SK-N-SH treated with all-trans-retinoic acid at 6 μM for 48 hours (cell line): ENCODE results near the gene KCNA3.
A peak's percentile ranks its signal among the peaks of the same experiment; 100 is the strongest.

Experiments used
- ATAC-seq: fragments of 200-7000 bp; cut with Tn5 transposase; 3 replicates; pipeline ENCODE4 v1.9.1; 2020; ENCODE audit warnings: mild to moderate bottlenecking, moderate library complexity
- ARNTL ChIP-seq: fragments of 450-650 bp; formaldehyde crosslinking; IDR thresholded peaks from 2 replicates; pipeline ENCODE4 v1.5.0; 2020; ENCODE audit warnings: low read depth, mild to moderate bottlenecking, moderate library complexity, borderline replicate concordance
- BACH2 ChIP-seq: fragments of 250-450 bp; sonication (Bioruptor Pico); IDR thresholded peaks from 2 replicates; pipeline ENCODE4 v1.9.0; 2021; ENCODE audit warnings: mild to moderate bottlenecking, borderline replicate concordance
- CSDC2 ChIP-seq: fragments of 250-450 bp; sonication (Bioruptor Pico); IDR thresholded peaks from 2 replicates; pipeline ENCODE4 v1.5.0; 2020; ENCODE audit warnings: mild to moderate bottlenecking, moderate library complexity
- ESRRG ChIP-seq: fragments of 250-450 bp; sonication (Bioruptor Pico); IDR thresholded peaks from 2 replicates; pipeline ENCODE4 v1.6.1; 2021; ENCODE audit warnings: mild to moderate bottlenecking
- GLIS3 ChIP-seq: fragments of 250-450 bp; sonication (Bioruptor Pico); IDR thresholded peaks from 2 replicates; pipeline ENCODE4 v1.5.0; 2020; ENCODE audit warnings: mild to moderate bottlenecking, moderate library complexity
- ISL1 ChIP-seq: fragments of 250-450 bp; sonication (Bioruptor Pico); IDR thresholded peaks from 2 replicates; pipeline ENCODE4 v2.1.2; 2022; ENCODE audit warnings: mild to moderate bottlenecking, moderate library complexity
- OSR1 ChIP-seq: fragments of 250-450 bp; sonication (Bioruptor Pico); IDR thresholded peaks from 2 replicates; pipeline ENCODE4 v1.8.0; 2022; ENCODE audit warnings: moderate library complexity, mild to moderate bottlenecking, inconsistent platforms
- PPARA ChIP-seq: fragments of 250-450 bp; sonication (Bioruptor Pico); IDR thresholded peaks from 2 replicates; pipeline ENCODE4 v1.5.0; 2020; ENCODE audit warnings: mild to moderate bottlenecking, borderline replicate concordance
- TCF4 ChIP-seq: fragments of 250-450 bp; sonication (Bioruptor Pico); IDR thresholded peaks from 2 replicates; pipeline ENCODE4 v1.8.0; 2021; ENCODE audit warnings: mild to moderate bottlenecking, moderate library complexity, borderline replicate concordance
- TOX ChIP-seq: fragments of 250-450 bp; sonication (Bioruptor Pico); IDR thresholded peaks from 2 replicates; pipeline ENCODE4 v1.8.0; 2021; ENCODE audit warnings: mild to moderate bottlenecking, moderate library complexity, borderline replicate concordance
- ZC3H10 ChIP-seq: fragments of 250-450 bp; sonication (Bioruptor Pico); IDR thresholded peaks from 2 replicates; pipeline ENCODE4 v1.5.1; 2021; ENCODE audit warnings: mild to moderate bottlenecking, moderate library complexity
- ZFP3 ChIP-seq: fragments of 250-450 bp; sonication (Bioruptor Pico); IDR thresholded peaks from 2 replicates; pipeline ENCODE4 v1.5.0; 2020; ENCODE audit warnings: mild to moderate bottlenecking, moderate library complexity
- ZFP30 ChIP-seq: fragments of 450-650 bp; formaldehyde crosslinking; IDR thresholded peaks from 2 replicates; pipeline ENCODE4 v1.5.0; 2022; ENCODE audit warnings: mild to moderate bottlenecking, moderate library complexity
- ZNF565 ChIP-seq: fragments of 450-650 bp; formaldehyde crosslinking; conservative IDR thresholded peaks from 2 replicates; pipeline ENCODE4 v1.5.0; 2020; ENCODE audit warnings: low read depth, mild to moderate bottlenecking, moderate library complexity
- ZNF8 ChIP-seq: fragments of 450-650 bp; formaldehyde crosslinking; IDR thresholded peaks from 2 replicates; pipeline ENCODE4 v1.5.0; 2020; ENCODE audit warnings: mild to moderate bottlenecking, moderate library complexity
- TF ChIP-seq, protein P1 (sequence below): fragments of 250-450 bp; sonication (Bioruptor Pico); IDR thresholded peaks from 2 replicates; pipeline ENCODE4 v1.5.1; 2020; ENCODE audit warnings: low read depth, mild to moderate bottlenecking, moderate library complexity
- TF ChIP-seq, protein P2 (sequence below): fragments of 250-450 bp; sonication (Bioruptor Pico); IDR thresholded peaks from 2 replicates; pipeline ENCODE4 v1.5.1; 2021; ENCODE audit warnings: mild to moderate bottlenecking, moderate library complexity
- TF ChIP-seq, protein P3 (sequence below): fragments of 250-450 bp; sonication (Bioruptor Pico); IDR thresholded peaks from 2 replicates; pipeline ENCODE4 v1.5.0; 2020; ENCODE audit warnings: mild to moderate bottlenecking, moderate library complexity
- TF ChIP-seq, protein P4 (sequence below): fragments of 250-450 bp; sonication (Bioruptor Pico); IDR thresholded peaks from 2 replicates; pipeline ENCODE4 v1.8.0; 2021; ENCODE audit warnings: low read depth, mild to moderate bottlenecking, moderate library complexity, borderline replicate concordance
- TF ChIP-seq, protein P5 (sequence below): fragments of 250-450 bp; sonication (Bioruptor Pico); IDR thresholded peaks from 2 replicates; pipeline ENCODE4 v1.8.0; 2020; ENCODE audit warnings: mild to moderate bottlenecking, moderate library complexity, borderline replicate concordance

KCNA3 gene

DNA sequence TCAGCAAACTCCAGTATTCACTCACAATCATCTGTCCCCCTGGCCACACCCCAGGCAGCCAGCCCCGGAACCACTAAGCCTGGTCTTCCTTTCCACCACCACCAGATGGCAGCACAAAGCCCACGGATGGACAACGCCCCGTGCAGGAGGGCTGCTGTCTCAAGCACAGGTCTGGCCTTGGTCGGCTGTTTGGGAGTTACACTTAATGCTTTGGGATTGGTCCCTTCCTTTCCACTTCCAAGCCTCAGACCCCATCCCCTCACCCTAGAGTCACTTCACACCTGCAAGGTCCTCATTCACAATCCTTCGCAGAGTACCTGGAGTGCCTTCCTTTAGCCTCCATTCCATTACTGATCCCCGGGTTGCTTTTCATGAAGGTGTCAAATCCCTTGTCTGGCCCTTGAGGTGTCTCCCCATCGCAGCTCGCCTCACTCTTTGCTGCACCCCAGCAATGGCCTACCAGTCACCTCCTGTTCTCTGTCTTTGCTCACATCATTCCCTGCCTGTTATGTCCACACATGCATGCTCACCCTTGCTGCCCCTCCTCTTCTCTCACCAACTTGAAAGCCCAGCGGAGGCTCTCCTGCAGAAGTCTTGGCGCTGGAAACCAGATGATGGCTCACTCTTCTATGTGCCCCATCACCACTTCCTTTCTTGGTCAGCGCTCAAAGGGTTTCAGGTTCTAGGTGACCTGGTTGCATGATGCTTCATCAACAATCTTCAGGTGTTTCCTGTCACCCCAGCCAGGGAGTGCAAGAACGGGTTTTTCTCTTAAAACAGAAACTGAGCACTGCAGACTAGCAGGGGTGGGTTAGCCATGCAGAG, 43.7 kb downstream of the KCNA3 start:
- TF ChIP-seq ARNTL: no peak
- no peak for TF ChIP-seq CSDC2
- TF ChIP-seq, protein P1, sequence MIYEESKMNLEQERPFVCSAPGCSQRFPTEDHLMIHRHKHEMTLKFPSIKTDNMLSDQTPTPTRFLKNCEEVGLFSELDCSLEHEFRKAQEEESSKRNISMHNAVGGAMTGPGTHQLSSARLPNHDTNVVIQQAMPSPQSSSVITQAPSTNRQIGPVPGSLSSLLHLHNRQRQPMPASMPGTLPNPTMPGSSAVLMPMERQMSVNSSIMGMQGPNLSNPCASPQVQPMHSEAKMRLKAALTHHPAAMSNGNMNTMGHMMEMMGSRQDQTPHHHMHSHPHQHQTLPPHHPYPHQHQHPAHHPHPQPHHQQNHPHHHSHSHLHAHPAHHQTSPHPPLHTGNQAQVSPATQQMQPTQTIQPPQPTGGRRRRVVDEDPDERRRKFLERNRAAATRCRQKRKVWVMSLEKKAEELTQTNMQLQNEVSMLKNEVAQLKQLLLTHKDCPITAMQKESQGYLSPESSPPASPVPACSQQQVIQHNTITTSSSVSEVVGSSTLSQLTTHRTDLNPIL (CRISPR knock-in tag): no peak
- TF ChIP-seq ZC3H10 (CRISPR knock-in tag): no peak
- no peak for TF ChIP-seq TCF4 (CRISPR knock-in tag)
- no peak for TF ChIP-seq ZFP3
- TF ChIP-seq PPARA (CRISPR knock-in tag): no peak
- TF ChIP-seq, protein P2, sequence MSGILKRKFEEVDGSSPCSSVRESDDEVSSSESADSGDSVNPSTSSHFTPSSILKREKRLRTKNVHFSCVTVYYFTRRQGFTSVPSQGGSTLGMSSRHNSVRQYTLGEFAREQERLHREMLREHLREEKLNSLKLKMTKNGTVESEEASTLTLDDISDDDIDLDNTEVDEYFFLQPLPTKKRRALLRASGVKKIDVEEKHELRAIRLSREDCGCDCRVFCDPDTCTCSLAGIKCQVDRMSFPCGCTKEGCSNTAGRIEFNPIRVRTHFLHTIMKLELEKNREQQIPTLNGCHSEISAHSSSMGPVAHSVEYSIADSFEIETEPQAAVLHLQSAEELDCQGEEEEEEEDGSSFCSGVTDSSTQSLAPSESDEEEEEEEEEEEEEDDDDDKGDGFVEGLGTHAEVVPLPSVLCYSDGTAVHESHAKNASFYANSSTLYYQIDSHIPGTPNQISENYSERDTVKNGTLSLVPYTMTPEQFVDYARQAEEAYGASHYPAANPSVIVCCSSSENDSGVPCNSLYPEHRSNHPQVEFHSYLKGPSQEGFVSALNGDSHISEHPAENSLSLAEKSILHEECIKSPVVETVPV (CRISPR knock-in tag): no peak
- no peak for TF ChIP-seq OSR1
- no peak for TF ChIP-seq ESRRG (CRISPR knock-in tag)
- TF ChIP-seq TOX (CRISPR knock-in tag): no peak
- TF ChIP-seq, all 23 proteins: peak for 0
- peak; percentile 100 for ATAC-seq

DNA sequence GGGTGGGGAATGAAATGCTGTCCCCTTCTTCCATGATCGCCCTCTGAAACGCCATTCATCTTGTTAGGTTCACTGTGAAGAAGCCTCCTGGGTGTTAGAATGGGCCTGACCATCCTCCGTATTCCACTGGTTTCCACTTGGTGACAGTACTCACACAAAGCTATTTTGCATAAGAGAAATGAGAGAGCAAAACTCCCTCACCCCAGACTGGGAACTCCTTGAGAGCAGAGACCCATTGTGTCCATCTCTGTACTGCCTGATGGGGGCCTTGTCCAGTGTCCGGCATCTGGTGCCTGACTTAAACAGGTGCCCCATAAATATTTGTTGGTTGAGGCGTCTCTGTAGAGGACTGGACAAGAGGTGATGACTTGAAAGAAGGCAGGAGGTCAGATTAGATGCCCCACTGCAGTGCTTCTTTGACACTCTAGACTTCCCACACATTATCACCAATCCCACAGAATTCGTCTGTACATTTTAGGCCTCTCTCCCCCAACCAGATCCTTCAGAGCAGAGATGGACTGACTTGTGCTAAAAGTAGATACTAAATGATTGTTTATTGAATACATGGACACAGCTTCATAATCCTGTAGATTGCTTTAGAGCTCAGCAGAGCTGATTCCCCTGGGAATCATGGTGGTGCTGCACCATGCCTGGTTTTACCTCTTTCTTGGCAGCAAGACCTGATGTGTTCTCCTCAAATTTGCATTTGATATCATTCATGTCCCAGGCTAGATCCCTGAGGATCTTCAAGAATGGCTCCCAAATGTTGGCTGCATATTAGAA, 46.2 kb downstream of the KCNA3 start:
- TF ChIP-seq TOX (CRISPR knock-in tag) (no peak), ZNF565 (no peak), PPARA (CRISPR knock-in tag) (no peak), ZFP3 (no peak), BACH2 (CRISPR knock-in tag) (no peak), TCF4 (CRISPR knock-in tag) (no peak)
- TF ChIP-seq, protein P3, sequence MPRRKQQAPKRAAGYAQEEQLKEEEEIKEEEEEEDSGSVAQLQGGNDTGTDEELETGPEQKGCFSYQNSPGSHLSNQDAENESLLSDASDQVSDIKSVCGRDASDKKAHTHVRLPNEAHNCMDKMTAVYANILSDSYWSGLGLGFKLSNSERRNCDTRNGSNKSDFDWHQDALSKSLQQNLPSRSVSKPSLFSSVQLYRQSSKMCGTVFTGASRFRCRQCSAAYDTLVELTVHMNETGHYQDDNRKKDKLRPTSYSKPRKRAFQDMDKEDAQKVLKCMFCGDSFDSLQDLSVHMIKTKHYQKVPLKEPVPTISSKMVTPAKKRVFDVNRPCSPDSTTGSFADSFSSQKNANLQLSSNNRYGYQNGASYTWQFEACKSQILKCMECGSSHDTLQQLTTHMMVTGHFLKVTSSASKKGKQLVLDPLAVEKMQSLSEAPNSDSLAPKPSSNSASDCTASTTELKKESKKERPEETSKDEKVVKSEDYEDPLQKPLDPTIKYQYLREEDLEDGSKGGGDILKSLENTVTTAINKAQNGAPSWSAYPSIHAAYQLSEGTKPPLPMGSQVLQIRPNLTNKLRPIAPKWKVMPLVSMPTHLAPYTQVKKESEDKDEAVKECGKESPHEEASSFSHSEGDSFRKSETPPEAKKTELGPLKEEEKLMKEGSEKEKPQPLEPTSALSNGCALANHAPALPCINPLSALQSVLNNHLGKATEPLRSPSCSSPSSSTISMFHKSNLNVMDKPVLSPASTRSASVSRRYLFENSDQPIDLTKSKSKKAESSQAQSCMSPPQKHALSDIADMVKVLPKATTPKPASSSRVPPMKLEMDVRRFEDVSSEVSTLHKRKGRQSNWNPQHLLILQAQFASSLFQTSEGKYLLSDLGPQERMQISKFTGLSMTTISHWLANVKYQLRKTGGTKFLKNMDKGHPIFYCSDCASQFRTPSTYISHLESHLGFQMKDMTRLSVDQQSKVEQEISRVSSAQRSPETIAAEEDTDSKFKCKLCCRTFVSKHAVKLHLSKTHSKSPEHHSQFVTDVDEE: no peak
- TF ChIP-seq, all 23 proteins: peak for 0
- no peak for ATAC-seq

DNA sequence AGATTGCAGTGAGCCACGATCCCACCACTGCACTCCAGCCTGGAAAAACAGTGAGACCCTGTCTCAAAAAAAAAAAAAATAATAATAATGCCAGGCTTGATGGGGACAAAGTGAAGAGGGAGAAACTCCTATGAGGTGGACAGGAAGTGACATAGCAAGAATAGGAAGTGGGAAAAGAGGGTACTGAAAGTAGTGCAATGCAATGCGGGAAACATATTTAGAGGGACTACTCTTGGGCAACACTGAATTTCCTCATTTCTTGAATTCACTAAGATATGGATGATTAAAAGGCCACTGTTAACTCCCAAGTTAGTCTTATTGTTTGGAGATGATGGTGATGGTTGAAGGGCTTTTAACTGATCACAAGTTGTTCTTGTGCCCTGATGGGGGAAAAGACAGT, 47.0 kb downstream of the KCNA3 start:
- TF ChIP-seq ZC3H10 (CRISPR knock-in tag) (no peak), ISL1 (no peak), OSR1 (no peak), GLIS3 (no peak), ZNF565 (no peak), TOX (CRISPR knock-in tag) (no peak), ZFP3 (no peak), ZNF8 (CRISPR knock-in tag) (no peak), PPARA (CRISPR knock-in tag) (no peak), ZFP30 (CRISPR knock-in tag) (no peak), TCF4 (CRISPR knock-in tag) (no peak)
- TF ChIP-seq, protein P3: no peak
- TF ChIP-seq, protein P4, sequence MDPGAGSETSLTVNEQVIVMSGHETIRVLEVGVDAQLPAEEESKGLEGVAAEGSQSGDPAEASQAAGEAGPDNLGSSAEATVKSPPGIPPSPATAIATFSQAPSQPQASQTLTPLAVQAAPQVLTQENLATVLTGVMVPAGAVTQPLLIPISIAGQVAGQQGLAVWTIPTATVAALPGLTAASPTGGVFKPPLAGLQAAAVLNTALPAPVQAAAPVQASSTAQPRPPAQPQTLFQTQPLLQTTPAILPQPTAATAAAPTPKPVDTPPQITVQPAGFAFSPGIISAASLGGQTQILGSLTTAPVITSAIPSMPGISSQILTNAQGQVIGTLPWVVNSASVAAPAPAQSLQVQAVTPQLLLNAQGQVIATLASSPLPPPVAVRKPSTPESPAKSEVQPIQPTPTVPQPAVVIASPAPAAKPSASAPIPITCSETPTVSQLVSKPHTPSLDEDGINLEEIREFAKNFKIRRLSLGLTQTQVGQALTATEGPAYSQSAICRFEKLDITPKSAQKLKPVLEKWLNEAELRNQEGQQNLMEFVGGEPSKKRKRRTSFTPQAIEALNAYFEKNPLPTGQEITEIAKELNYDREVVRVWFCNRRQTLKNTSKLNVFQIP (CRISPR knock-in tag): no peak
- TF ChIP-seq, protein P1 (CRISPR knock-in tag): no peak
- TF ChIP-seq, protein P5, sequence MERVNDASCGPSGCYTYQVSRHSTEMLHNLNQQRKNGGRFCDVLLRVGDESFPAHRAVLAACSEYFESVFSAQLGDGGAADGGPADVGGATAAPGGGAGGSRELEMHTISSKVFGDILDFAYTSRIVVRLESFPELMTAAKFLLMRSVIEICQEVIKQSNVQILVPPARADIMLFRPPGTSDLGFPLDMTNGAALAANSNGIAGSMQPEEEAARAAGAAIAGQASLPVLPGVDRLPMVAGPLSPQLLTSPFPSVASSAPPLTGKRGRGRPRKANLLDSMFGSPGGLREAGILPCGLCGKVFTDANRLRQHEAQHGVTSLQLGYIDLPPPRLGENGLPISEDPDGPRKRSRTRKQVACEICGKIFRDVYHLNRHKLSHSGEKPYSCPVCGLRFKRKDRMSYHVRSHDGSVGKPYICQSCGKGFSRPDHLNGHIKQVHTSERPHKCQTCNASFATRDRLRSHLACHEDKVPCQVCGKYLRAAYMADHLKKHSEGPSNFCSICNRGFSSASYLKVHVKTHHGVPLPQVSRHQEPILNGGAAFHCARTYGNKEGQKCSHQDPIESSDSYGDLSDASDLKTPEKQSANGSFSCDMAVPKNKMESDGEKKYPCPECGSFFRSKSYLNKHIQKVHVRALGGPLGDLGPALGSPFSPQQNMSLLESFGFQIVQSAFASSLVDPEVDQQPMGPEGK (CRISPR knock-in tag): no peak
- ATAC-seq: no peak
